ENCODE results near the gene CTNND2. TPM values are rescaled to one million over a fixed set of nuclear protein-coding genes. Genes with fewer than 3 reads are reported as not detected.

The CTNND2 gene
- polyA plus RNA-seq, 4 donors, result 1.9 to 2.7 (median 2.4) TPM

DNA sequence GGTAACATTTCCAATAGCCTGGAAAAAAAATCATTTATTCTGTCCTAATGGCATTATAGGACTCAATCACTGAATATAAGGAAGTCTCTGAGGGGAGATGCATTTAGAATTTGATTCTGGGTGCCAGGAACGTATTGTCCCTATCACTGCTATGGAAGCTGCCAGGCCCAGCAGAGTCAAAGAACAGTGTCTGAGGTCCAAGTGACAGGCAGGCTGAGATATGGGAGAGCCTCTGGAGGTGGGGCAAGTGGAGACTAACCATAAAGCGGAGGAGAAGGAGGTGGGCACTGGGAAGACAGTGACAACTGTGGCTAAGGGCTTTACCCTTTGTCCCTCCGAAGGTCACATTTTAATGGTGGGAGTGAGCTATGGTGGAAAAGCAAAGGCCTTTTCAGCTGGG is 505.5 kb downstream of the CTNND2 start:
- DNase-seq (ENCODE audit: low read depth in 4 of 4, low spot score in 2 of 4), result no peak

DNA sequence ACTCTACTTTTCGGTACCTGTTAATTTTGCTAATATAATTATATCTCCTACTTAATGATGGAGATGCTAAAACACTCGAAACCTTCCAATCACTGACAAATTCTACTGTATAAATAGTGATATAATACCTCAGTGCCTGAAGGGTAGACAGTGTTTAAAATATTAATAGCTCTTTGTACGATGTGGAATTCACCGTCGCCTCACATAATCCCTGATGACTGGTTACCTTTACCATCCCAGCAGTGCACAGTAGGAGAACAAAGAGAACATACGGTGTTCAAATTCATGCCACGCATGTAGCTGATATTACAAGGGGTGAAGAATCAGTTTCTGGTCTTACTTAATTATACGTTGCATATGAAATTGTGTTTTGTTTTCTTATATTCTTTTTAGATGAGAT is 506.7 kb downstream of the CTNND2 start:
- DNase-seq (ENCODE audit: low read depth in 4 of 4, low spot score in 2 of 4), result no peak

DNA sequence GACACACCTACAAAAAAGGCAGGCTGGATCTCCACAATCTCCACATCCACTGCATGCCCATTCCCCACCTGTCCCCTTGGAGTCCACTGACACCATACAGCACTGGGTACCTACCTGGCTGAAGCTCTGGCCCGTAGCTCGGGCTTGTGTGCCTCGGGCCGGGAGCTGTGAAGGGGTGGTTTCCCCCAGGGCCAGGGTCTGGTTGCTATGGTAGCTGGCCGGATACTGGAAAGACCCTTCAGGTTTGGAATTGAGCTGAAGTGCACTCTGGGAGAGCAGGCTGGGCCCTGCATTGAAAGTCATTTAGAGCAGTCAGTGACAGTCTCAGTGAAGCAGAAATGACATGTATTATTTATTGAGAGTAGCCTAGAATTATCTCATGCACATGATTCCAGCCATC is 507.3 kb downstream of the CTNND2 start:
- DNase-seq (ENCODE audit: low read depth in 4 of 4, low spot score in 2 of 4), result no peak

DNA sequence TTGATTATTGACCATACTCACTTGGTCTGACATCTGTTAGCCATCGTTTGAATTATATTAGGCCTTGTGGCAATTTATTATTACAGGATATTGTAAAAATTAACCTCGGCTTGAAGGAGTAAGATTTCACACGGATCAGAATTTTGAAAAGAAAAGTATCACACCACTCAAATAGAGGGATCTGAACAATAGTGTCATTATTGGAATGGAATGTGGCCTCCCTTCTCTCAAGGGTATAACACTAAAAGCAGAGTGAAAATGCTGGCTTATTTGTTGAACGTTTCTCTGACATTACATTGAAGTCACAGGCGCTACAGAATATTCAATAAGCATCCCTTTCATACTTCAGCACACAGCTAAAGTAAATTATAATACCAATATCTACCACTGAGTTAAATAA is 509.3 kb downstream of the CTNND2 start:
- DNase-seq (ENCODE audit: low read depth in 4 of 4, low spot score in 2 of 4), result no peak

DNA sequence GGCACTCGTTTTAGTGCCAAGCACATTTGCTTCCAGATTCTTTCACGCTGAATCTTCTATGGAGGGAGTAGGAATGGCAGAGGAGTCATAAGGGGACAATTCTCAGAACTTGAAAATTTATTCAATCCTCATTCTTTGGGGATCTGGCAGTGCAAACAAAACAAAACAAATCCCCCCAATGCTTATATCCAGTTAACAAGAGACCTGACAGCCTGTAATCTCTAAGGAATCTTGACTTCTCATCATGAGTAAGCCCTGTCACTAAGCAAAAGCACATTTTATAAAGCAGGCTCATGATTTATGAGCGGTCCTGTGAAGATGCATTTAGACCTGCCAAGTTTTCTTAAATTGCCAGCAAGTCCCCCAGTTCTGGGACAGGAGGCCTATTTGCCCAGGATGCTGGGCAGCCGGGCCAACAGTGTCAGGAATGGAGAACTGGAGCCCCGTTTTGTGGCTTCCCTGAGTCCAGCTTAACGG is 513.9 kb downstream of the CTNND2 start:
- no peak for DNase-seq (ENCODE audit: low read depth in 4 of 4, low spot score in 2 of 4)

DNA sequence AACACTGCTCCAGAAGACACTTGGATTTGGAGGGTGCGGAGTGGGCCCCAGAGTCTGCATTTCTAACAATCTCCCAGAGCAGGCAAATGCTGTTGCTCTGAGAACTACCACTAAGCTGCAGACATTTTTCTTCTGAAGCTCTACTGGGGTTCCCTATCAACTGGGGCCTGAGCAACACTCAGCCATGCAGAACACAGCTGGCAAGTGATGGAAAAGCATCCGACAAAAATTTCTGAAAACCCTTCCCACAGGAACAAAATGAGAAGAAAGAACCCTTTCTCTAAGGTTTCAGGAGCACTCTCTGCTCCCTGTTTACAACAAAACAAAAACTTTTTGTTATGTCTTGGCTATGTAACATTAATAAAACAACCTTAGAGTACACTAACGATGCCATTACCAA is 516.9 kb downstream of the CTNND2 start:
- DNase-seq (ENCODE audit: low read depth in 4 of 4, low spot score in 2 of 4), result no peak

DNA sequence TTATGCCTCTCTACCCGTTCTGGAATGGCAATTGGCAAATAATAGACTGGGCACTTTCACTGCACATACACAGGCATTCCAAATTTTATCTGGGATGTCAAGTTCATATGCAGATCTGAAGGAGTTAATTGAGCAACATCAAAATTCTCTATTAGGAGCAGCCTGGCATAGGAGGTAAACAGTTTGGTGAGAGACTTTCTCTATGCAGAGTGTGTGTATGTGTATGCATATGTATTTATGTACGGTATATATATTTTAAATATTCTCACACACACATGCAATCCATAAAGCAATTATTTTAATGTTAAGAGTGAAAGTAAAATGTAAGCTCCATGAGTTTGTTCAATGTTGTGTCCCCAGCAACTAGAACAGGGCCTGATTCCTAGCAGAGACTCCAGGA is 517.8 kb downstream of the CTNND2 start:
- no peak for DNase-seq (ENCODE audit: low read depth in 4 of 4, low spot score in 2 of 4)

DNA sequence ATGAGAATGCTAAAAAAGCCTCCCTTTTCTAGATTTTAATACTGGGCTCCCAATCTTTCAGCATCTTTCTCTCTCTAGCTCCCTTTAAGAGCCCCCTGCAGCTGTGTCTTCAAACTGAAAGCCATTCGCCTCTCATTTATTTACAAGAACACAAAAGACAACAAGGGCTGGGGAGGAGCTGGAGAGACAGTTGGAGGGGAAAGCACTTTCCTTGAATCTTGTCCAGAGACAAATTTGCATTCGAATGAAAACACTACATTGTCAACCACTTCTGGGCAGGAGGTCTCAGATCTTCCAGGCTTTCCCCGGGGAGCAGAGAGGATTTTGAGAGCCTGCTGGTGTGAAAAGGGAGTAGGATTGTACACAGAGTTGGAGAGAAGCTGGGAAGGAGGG is 518.3 kb downstream of the CTNND2 start:
- no peak for DNase-seq (ENCODE audit: low read depth in 4 of 4, low spot score in 2 of 4)

DNA sequence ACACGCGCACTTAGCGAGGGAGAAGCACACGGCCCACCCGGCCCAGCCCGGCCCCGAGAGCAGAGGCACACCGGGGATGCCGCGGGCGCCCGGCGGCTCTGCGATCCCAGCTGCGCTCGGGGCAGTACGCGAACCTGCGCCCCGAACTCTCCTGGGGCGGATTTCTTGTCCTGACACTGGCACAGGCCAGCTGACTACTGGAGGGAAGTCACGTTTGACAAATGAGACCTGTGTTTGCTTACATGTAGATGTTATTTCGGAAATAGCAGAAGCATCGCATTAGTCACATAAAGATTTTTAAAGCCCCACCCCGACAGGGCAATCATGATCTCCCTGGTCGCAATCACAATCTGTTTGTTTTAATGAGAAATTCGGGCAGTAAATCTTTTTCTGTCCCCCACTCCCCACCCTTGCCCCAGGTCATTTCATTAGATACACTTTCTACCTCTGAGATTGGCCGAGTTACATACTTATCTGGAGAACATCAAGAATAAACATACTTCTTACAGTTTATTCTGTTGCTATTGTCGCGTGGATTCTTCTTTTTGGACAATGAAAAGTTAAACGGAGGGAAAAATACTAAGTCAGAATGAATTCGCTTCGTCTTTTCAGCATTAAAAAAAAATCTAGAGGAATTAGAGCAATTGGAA is 518.9 kb downstream of the CTNND2 start:
- no peak for DNase-seq (ENCODE audit: low read depth in 4 of 4, low spot score in 2 of 4)

DNA sequence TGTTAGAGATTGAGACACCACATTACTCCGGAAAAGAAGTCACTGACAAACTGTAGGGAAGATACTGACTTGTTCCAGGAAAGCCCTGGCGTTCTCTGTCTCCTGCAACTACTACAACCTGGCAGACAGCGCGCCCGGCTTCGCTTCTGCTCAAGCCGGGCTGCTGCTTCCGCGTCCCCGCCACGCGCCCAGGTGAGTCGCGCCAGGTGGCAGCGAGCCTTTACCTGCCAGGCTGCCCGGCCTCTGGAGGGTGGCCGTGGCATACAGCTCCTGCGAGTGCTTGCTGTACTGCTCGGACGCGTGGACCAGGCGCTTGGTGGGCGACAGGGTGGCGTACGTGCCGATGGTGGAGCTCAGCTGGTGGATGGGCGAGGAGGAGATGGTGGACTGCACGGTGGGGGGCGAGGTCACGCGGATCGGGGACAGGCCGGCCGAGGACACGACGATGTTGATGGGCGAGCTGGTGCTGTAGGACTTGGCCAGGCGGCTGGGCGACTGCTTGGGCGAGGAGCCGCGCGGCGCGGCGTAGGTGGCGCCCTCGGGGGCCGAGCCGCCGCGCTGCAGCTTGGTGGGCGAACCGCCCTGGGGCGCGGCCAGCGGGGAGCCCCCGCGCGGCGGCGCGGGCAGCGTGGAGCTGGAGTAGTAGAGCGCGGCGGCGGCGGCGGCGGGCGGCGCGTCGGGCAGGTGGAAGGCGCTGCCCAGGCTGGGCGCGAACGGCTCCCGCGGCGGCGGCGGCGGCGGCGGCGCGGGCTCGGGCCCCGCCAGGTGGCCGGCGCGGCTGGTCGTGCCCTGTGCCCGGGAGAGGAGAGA is 519.6 kb downstream of the CTNND2 start:
- DNase-seq (ENCODE audit: low read depth in 4 of 4, low spot score in 2 of 4), result peak in 2 of 4 donors; percentile 7 to 11

DNA sequence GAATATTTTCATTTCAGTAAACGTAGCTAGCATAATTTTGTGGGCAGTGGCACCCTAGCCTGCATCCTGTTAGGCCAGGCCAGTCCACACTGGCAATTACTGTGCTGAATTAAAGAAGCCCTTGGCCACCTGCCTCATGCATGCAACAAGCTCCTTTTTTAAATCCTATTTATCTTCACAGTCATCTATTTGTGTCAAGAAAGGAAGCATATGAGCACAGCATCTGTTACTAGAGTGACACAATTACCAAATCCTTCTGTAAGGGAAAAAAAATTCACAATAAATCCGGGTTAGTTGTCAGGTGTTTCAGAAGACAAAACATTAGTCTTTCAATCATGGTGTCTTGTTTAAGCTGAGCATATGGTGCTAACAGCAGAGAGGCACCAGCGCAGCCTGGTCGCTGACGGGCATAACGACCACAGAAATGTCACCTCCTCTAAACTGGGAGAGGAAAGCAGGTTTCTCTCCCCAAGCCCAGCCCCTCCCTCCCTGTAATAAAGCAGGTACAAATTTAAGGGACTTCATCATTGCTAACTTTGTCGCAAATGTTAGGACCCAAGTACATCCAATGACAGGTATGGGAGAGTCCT is 520.6 kb downstream of the CTNND2 start:
- DNase-seq (ENCODE audit: low read depth in 4 of 4, low spot score in 2 of 4), result no peak

DNA sequence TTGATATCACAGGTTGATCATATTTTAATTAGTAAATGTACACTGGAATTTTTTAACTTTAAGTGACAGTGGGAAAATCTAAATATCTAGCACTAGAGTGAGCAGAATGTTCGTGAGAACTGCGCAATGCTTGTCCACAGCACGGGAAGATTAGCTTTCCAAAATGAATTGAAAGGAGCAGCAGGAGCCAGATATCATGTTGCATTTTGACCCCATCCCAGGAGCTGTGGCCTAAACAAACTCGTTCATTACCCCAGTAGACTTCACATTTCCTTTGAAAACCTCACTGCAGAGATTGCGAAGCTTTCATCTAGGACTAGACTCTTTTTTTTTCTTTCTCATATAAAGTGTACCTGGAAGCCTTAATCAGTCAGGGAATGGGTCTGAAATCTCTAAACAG is 525.8 kb downstream of the CTNND2 start:
- no peak for DNase-seq (ENCODE audit: low read depth in 4 of 4, low spot score in 2 of 4)

DNA sequence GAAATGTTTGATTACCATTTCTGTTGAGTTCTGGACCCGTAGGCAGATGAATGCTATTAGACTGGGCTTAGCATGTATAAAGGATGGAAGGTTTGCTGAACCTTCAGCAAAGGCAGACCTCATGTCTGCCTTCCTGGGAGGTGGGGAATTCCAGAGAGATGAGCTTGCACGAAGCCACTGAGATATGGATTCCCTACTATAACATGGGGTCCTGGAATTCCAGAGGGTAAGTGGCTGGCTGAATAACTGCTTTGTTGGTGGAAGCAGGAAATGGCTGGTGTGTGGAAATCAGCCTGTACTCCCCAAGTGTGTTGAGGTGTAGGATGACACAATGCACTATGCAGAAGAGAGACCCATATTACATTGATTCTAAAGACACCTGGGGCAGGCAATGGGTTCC is 526.4 kb downstream of the CTNND2 start:
- DNase-seq (ENCODE audit: low read depth in 4 of 4, low spot score in 2 of 4), result no peak

DNA sequence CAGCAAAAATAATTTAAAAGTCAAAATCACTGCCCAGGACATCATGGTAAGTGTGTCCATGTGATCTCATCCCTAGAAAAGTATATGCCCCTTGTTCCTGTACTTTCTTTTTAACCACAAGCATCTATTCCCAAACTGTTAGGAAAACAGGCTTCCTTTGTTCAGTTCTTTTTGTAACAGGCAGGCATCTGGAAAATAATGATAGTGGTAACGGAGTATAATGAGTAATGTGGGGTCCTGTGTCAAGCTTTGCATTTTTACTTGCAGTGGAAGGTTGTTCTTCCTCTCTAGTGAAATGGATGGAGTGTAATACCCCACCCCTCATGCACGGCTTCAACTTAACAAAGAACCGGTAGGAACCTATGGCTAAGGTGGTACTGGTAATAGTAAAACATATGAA is 532.1 kb downstream of the CTNND2 start:
- no peak for DNase-seq (ENCODE audit: low read depth in 4 of 4, low spot score in 2 of 4)

DNA sequence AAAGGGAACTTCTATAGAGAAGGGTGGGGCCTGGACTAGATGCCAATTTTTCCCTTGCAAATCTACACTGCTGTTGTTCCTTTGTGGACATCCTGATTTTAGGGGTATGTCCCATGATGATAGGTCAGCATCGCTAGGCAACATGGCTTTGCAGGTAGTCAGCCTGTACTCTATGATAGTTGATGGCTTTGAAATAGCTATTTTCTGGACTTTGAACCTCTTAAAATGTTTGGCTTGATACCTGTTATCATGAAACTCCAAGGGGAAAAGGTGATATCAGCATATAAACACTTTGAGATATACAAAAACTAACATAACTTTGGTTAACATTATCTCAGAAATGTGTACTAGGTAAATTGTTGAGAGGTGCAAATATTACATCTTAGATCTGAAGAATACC is 533.2 kb downstream of the CTNND2 start:
- DNase-seq (ENCODE audit: low read depth in 4 of 4, low spot score in 2 of 4), result no peak

DNA sequence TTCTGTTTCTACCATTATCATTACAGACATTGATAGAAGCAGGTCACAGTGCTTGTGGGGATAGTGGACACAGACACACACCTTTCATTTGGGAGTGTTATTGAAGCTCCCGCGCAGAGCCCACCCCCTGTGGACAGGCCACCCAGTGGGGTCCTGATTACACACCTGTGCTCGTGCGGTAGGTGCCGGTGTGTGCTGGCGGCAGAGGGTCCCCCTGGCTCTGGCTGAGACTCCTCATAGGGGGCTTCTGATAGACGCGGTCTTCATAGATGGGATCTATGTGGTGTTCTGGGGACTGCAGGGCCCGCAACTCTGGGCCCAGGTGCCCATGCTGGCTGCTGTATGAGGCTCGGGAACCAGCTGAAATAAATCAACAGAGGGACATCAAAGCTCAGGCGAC is 539.7 kb downstream of the CTNND2 start:
- no peak for DNase-seq (ENCODE audit: low read depth in 4 of 4, low spot score in 2 of 4)

DNA sequence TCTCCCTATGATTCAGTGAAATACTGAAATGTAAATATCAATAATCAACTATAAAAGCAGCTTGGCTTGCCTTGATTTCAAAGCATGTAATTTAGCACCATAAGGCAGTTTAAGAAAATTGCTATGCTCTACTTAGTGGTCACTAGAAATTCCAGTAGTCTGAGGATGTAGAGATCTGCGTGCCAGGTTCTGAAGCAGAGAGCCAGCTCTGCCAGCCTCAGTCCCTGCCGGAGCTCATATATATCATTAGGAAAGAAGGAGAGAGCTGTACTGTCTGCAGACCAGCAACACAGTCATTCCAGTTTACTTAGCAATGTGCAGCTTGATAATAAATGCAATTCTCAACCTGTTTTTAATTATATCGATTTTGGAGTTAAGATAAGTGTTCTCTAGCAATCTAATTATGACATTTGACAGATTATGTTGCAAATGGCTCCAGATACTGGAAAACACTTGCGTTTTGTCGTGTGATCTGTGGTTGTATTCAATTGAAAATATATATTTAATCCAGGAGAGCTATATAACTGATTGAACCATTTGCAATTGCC is 540.5 kb downstream of the CTNND2 start:
- no peak for DNase-seq (ENCODE audit: low read depth in 4 of 4, low spot score in 2 of 4)

DNA sequence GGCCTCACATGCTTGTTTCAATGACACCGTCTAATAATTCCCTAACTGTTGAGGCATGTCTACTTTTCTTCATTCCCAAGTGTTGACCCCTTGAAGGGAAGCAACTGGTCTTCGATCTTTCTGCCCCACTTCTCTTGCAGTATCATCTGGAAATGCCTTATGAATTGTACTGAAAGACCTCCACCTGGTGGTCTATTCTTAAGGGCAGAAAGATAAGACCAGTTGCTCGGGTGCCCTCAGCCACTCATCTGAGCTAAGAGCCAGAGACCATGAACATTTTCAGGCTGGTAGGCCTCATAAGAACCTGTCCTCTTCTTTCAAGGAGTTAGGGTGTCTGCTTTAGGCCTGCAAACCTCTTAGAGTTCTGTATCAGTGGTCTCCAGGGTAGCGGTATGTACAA is 542.5 kb downstream of the CTNND2 start:
- DNase-seq (ENCODE audit: low read depth in 4 of 4, low spot score in 2 of 4), result no peak

DNA sequence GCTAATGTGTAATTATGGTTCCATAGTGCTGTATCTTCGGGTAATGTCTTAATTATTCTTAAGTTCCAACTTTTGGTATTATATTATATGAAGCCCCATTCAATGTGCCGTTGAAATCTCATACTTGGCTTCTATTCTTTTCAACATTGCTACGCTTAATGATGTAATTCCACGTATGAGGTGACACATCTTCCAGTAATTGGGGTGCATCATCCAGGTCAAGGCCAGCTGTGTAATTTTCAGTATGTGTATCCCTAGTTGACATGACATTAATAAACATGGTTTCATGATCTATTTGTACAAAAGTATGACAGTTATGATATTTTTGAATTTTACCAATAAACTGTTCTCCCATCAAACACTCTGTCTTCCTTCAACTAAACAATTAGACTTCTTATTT is 546.3 kb downstream of the CTNND2 start:
- DNase-seq (ENCODE audit: low read depth in 4 of 4, low spot score in 2 of 4), result no peak

DNA sequence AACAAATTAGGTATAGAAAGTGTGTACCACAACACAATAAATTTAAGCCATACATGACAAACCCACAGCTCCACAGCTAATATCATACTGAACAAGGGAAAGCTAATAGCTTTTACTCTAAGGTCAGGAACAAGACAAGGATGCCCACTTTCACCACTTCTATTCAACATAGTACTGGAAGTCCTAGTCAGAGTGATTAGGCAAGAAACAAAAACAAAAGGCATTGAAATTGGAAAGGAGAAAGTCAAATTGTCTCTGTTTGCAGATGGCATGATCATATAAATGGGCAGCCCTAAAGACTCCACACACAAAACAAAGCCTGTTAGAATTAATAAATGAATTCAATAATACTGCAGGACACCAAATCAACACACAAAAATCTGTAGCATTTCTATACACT is 548.8 kb downstream of the CTNND2 start:
- DNase-seq (ENCODE audit: low read depth in 4 of 4, low spot score in 2 of 4), result no peak

DNA sequence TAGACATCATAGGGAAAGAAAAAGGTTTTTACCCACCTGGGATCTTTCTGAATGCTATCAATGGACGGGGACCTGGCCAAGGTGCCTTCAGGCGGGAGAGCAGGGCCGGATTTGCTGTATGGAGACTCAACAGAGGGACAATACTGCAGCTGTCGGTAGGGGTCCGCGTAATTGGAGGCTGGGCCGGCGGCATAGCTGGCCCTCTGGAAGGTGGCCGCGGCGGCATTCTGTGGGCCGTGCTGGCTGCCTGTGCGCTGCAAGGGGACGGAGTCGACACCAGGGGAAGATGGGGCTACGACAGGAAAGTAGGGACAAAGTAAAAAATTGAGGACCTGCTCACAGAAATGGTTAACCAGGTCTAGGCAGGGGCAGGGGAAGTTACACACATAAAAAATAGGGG is 557.9 kb downstream of the CTNND2 start:
- no peak for DNase-seq (ENCODE audit: low read depth in 4 of 4, low spot score in 2 of 4)
